GM21390 (cell line): ENCODE data around the gene LCE1E.

Source experiments
- ATAC-seq: cut with Tn5 transposase; IDR thresholded peaks from one replicate; pipeline ENCODE4 v1.9.1; 2021; ENCODE audit not compliant: unreplicated experiment

Gene LCE1E

GRCh38 chr1:152786077-152786476, at the start of gene LCE1E:
Gene LCE1E, plus strand, starts transcription at chr1:152786257. Its CDS starts 1,043 bp downstream, at chr1:152787300.
- no peak for ATAC-seq

- no peak for ATAC-seq
Observed at GRCh38 chr1:152737997-152738396, 48.1 kb upstream of the LCE1E start.

GRCh38 chr1:152739841-152740240, 46.2 kb upstream of the LCE1E start:
- no peak for ATAC-seq

GRCh38 chr1:152741656-152742055, 44.4 kb upstream of the LCE1E start:
- ATAC-seq, result no peak

- no peak for ATAC-seq
Observed at GRCh38 chr1:152743371-152744145, 42.5 kb upstream of the LCE1E start.

- no peak for ATAC-seq
Observed at GRCh38 chr1:152745289-152745704, 40.8 kb upstream of the LCE1E start.

GRCh38 chr1:152745765-152746444, 40.2 kb upstream of the LCE1E start:
- no peak for ATAC-seq

GRCh38 chr1:152747831-152748230, 38.2 kb upstream of the LCE1E start:
- no peak for ATAC-seq

GRCh38 chr1:152752225-152752624, 33.8 kb upstream of the LCE1E start:
- no peak for ATAC-seq

GRCh38 chr1:152753586-152753985, 32.5 kb upstream of the LCE1E start:
- ATAC-seq, result no peak

GRCh38 chr1:152756872-152757271, 29.2 kb upstream of the LCE1E start:
- no peak for ATAC-seq

GRCh38 chr1:152757747-152758146, 28.3 kb upstream of the LCE1E start, which contains the start of gene KPRP:
Gene KPRP, plus strand, starts transcription at chr1:152758025. Its CDS starts 1,564 bp downstream, at chr1:152759589.
- ATAC-seq, result no peak

- no peak for ATAC-seq
Observed at GRCh38 chr1:152758636-152759035, 27.4 kb upstream of the LCE1E start.

- no peak for ATAC-seq
Observed at GRCh38 chr1:152759453-152760173, 26.4 kb upstream of the LCE1E start.

- no peak for ATAC-seq
Observed at GRCh38 chr1:152760551-152761190, 25.4 kb upstream of the LCE1E start.

GRCh38 chr1:152761609-152762213, 24.3 kb upstream of the LCE1E start:
- ATAC-seq, result no peak

- ATAC-seq, result no peak
Observed at GRCh38 chr1:152768847-152769533, 17.1 kb upstream of the LCE1E start.

GRCh38 chr1:152770411-152770810, 15.6 kb upstream of the LCE1E start:
- no peak for ATAC-seq

GRCh38 chr1:152774875-152775274, 11.2 kb upstream of the LCE1E start, which contains the start of gene LCE1F:
Gene LCE1F, plus strand, starts transcription at chr1:152775140. Its CDS starts 1,232 bp downstream, at chr1:152776372.
- no peak for ATAC-seq

- ATAC-seq, result no peak
Observed at GRCh38 chr1:152776361-152776760, 9.7 kb upstream of the LCE1E start.
